Activated CD8-positive, alpha-beta T cell treated with anti-CD3 and anti-CD28 coated beads, Interleukin-2, amount 10 ng/mL, durations not matched to agents 7 days and 5 days (primary cell): ENCODE data around the gene REPS1. TPM values are rescaled to one million over a fixed set of nuclear protein-coding genes. Genes with fewer than 3 reads are reported as not detected.

Experiments
- ATAC-seq: fragments of 150-1000 bp; cut with Tn5 transposase; one replicate; pipeline ENCODE4 v1.10.0; 2021; ENCODE audit warnings: moderate library complexity
- CTCF ChIA-PET: fragments of 350-600 bp; sonication (Branson Sonifier 250); formaldehyde crosslinking; loops from one replicate; lab custom pipeline; 2021; ENCODE audit warnings: antibody characterized with exemption; lab: Charles Lee
- POLR2A ChIA-PET: fragments of 350-600 bp; sonication (Branson Sonifier 250); formaldehyde crosslinking; loops from one replicate; lab custom pipeline; 2021; ENCODE audit warnings: antibody characterized with exemption; lab: Charles Lee
- DNase-seq: peaks from one replicate; pipeline ENCODE4 v3.0.0-alpha.2; 2020
- H3K27ac Mint-ChIP-seq: one replicate; pipeline ENCODE4 v1.8.0; 2021; ENCODE audit warnings: mild to moderate bottlenecking, mixed read lengths
- H3K27me3 Mint-ChIP-seq: one replicate; pipeline ENCODE4 v1.8.0; 2021; ENCODE audit warnings: low read depth, mixed read lengths
- H3K36me3 Mint-ChIP-seq: one replicate; pipeline ENCODE4 v1.8.0; 2021; ENCODE audit warnings: low read depth, mixed read lengths
- H3K4me1 Mint-ChIP-seq: one replicate; pipeline ENCODE4 v1.8.0; 2021; ENCODE audit warnings: low read depth, mixed read lengths
- H3K4me3 Mint-ChIP-seq: one replicate; pipeline ENCODE4 v1.8.0; 2021; ENCODE audit warnings: mild to moderate bottlenecking, mixed read lengths
- H3K9me3 Mint-ChIP-seq: one replicate; pipeline ENCODE4 v1.8.0; 2022; ENCODE audit warnings: mixed read lengths; ENCODE audit not compliant: insufficient read depth
- total RNA-seq, 2 experiments: library from RNA; stranded (reverse); gene quantifications; one replicate each; pipeline ENCODE4 v1.2.3, GENCODE V29; 2021

REPS1 gene
- total RNA-seq, 2 experiments from 2014 or later, result 39.2 to 45.2 TPM

DNA sequence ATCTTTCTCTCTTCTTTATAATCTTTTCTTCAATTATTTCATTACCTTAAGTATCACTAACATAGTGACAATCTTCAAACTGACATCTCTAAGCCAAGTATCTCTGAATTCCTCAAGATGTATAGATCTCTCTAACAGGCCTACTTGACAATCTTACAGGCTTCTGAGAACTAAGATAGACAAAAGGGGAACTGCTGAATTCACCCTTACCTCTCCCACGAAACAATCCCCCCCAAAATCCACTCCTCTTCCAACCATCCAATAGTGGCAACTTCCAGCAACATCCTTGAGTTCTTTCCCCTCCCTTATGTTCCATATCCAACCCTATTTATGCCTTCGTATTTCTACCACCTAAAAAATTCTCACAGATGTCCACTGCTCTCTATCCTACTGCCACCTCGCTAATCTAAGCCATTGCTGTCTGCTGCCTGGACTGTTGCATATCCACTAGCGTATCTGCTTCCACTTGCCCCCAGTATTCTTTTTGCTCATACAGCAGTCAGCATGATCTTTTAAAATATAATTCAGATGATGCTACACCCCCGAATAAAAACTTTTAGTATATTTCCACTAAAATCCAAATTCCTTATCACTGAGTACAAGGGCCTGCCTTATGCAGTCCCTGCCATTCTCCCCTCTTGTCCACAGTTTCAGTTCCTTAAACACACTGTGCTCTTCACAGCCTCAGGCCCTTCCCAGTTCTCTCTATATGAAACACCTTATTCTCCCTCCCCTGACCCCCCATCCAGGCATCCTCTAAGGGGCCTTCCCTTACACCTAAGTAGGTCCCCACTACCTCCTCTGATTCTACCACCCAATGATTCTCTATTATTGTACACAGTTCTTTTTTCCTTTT, 8.0 kb downstream of the REPS1 start:
- no peak for DNase-seq
- Mint-ChIP-seq H3K9me3 (no peaks in the 10 kb centered on the region), H3K36me3 (no peaks in the 10 kb centered on the region), H3K27me3 (no peaks in the 10 kb centered on the region), H3K4me3 (no peak overlapping the region), H3K27ac (no peak overlapping the region), H3K4me1 (peaks cover 6% of the 10 kb centered on the region)
- no peak for ATAC-seq
- ChIA-PET CTCF (no interaction called here), POLR2A (no interaction called here)

DNA sequence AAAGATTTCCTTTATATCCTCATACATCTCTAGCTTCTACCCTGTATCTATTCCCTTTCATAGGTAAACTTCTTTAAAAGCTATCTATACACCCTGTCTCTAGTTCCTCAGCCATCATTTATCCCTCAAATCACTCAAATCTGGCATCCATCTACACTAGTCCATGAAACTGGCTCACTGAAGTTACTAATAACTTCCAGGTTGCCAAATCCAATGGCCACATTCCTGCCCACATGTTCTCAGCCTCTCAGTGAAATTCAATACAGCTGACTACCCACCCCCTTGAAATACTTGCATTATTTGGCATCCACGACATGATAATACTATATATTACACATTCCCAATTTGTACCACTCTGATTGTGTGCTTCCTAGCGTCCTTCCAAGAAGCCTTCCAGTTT, 8.7 kb downstream of the REPS1 start:
- Mint-ChIP-seq H3K9me3 (no peaks in the 10 kb centered on the region), H3K27ac (no peak overlapping the region), H3K4me1 (peaks cover 8% of the 10 kb centered on the region), H3K36me3 (no peaks in the 10 kb centered on the region), H3K27me3 (no peaks in the 10 kb centered on the region), H3K4me3 (no peak overlapping the region)
- ATAC-seq (no peak), DNase-seq (no peak)
- ChIA-PET POLR2A (no interaction called here), CTCF (no interaction called here)

GRCh38 chr6:138978229-138978628, 9.8 kb downstream of the REPS1 start:
- ChIA-PET CTCF (no interaction called here), POLR2A (no interaction called here)
- H3K4me1 Mint-ChIP-seq, result peaks cover 11% of the 10 kb centered on the region
- no peak overlapping the region for H3K4me3 Mint-ChIP-seq
- ATAC-seq (no peak), DNase-seq (no peak)
- H3K27me3 Mint-ChIP-seq, result no peaks in the 10 kb centered on the region
- H3K27ac Mint-ChIP-seq, result no peak overlapping the region
- no peaks in the 10 kb centered on the region for H3K36me3 Mint-ChIP-seq
- H3K9me3 Mint-ChIP-seq, result no peaks in the 10 kb centered on the region

DNA sequence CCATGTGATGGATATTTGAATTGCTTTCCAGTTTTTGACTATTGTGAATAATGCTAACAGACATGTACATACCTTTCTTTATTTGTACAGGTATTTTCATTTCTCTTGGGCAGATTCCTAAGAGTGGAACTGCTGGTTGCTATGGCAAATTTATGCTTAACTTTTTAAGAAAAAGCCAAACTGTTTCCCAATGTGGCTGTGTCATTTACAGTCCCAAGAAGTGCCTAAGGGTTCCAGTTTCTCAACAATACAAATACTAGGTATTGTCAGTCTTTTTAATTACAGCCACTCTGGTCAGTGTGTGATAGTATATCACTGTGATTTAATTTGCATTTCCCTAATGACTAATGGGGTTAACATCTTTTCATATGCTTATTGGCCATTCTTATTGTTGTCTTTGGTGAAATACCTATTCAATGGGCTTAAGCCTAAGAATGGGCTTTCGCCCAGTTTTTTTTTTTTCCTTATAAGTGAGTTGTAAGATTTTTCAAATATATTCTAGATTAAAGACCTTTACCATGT, 10.3 kb downstream of the REPS1 start:
- DNase-seq, result no peak
- Mint-ChIP-seq H3K27me3 (no peaks in the 10 kb centered on the region), H3K27ac (no peak overlapping the region), H3K4me3 (no peak overlapping the region), H3K36me3 (peaks cover 3% of the 10 kb centered on the region), H3K9me3 (no peaks in the 10 kb centered on the region), H3K4me1 (peaks cover 15% of the 10 kb centered on the region)
- CTCF ChIA-PET, result no interaction called here
- no peak for ATAC-seq
- POLR2A ChIA-PET, result no interaction called here

GRCh38 chr6:138977242-138977641, 10.8 kb downstream of the REPS1 start:
- DNase-seq, result no peak
- H3K9me3 Mint-ChIP-seq, result no peaks in the 10 kb centered on the region
- peaks cover 3% of the 10 kb centered on the region for H3K36me3 Mint-ChIP-seq
- no peak overlapping the region for H3K4me3 Mint-ChIP-seq
- POLR2A ChIA-PET, result no interaction called here
- peaks cover 15% of the 10 kb centered on the region for H3K4me1 Mint-ChIP-seq
- no peak for ATAC-seq
- CTCF ChIA-PET, result interaction anchor here (1.2 to 1.3 kb wide), 2 partner anchors 10 to 11 kb away, joined by 3 to 4 read pairs; partner anchors contain the start of gene REPS1
- no peaks in the 10 kb centered on the region for H3K27me3 Mint-ChIP-seq
- no peak overlapping the region for H3K27ac Mint-ChIP-seq

- DNase-seq (no peak), ATAC-seq (no peak)
- H3K27ac Mint-ChIP-seq, result no peak overlapping the region
- ChIA-PET CTCF (interaction anchor here (1.5 to 2.3 kb wide), 2 partner anchors 10 to 14 kb away, joined by 3 to 7 read pairs; no protein-coding TSS in a partner anchor), POLR2A (interaction anchor here (1.4 kb wide), 1 partner anchor 11 kb away, joined by 5 read pairs; no protein-coding TSS in a partner anchor)
- H3K4me1 Mint-ChIP-seq, result peaks cover 24% of the 10 kb centered on the region
- no peaks in the 10 kb centered on the region for H3K27me3 Mint-ChIP-seq
- H3K9me3 Mint-ChIP-seq, result no peaks in the 10 kb centered on the region
- H3K4me3 Mint-ChIP-seq, result no peak overlapping the region
- H3K36me3 Mint-ChIP-seq, result peaks cover 3% of the 10 kb centered on the region
Observed at GRCh38 chr6:138975815-138976214, 12.2 kb downstream of the REPS1 start.

DNA sequence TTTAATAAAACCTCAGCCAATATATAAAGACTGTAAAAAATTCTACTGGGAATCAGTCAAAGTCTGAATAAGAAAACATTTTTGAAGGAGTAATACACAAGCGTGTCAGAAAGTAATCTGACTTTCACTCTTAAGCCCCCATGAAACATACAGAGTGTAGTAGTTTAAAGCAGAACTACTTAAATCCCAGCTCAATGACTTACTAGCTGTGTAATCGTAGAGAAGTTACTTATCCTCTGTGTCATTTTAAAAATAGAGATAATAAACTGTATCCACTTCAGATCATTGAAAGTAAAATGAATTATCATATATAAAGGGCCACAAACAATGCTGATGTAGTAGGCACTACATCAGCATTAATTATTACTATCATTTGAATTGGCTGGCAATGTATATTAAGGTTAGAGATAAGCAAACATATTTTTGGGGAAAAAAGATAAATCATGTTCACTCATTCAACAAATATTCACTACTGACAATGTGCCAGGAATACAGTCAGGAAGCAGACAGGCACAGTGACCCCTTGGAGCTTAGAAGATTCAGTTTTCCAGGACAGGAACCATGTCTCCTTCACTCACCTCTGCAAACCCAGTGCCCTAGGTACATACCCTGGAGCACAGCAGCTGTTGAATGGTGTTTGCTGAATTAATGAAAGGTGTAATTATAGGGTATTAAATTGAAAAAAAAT, 14.4 kb downstream of the REPS1 start:
- Mint-ChIP-seq H3K4me1 (peaks cover 24% of the 10 kb centered on the region), H3K36me3 (peaks cover 5% of the 10 kb centered on the region), H3K27me3 (no peaks in the 10 kb centered on the region), H3K4me3 (no peak overlapping the region), H3K9me3 (no peaks in the 10 kb centered on the region), H3K27ac (no peak overlapping the region)
- POLR2A ChIA-PET, result no interaction called here
- no peak for ATAC-seq
- CTCF ChIA-PET, result interaction anchor here (1.4 to 2.3 kb wide), 2 partner anchors 8 to 12 kb away, joined by 4 to 7 read pairs; no protein-coding TSS in a partner anchor
- no peak for DNase-seq

GRCh38 chr6:138972226-138972665, 15.8 kb downstream of the REPS1 start:
- peaks cover 24% of the 10 kb centered on the region for H3K4me1 Mint-ChIP-seq
- ChIA-PET POLR2A (no interaction called here), CTCF (interaction anchor here (0.8 kb wide), 1 partner anchor 13 kb away, joined by 3 read pairs; no protein-coding TSS in a partner anchor)
- no peak for DNase-seq
- no peaks in the 10 kb centered on the region for H3K9me3 Mint-ChIP-seq
- H3K36me3 Mint-ChIP-seq, result peaks cover 5% of the 10 kb centered on the region
- no peak overlapping the region for H3K4me3 Mint-ChIP-seq
- H3K27me3 Mint-ChIP-seq, result no peaks in the 10 kb centered on the region
- ATAC-seq, result no peak
- no peak overlapping the region for H3K27ac Mint-ChIP-seq

- Mint-ChIP-seq H3K36me3 (peaks cover 5% of the 10 kb centered on the region), H3K9me3 (no peaks in the 10 kb centered on the region), H3K4me1 (peaks cover 24% of the 10 kb centered on the region), H3K27me3 (no peaks in the 10 kb centered on the region), H3K27ac (no peak overlapping the region), H3K4me3 (no peak overlapping the region)
- DNase-seq (no peak), ATAC-seq (no peak)
- CTCF ChIA-PET, result interaction anchor here (0.8 to 1.4 kb wide), 4 partner anchors 11 to 18 kb away, joined by 3 read pairs; no protein-coding TSS in a partner anchor
- POLR2A ChIA-PET, result no interaction called here
Observed at GRCh38 chr6:138971601-138972000, 16.5 kb downstream of the REPS1 start.

GRCh38 chr6:138970856-138971425, 17.1 kb downstream of the REPS1 start:
- POLR2A ChIA-PET, result no interaction called here

DNA sequence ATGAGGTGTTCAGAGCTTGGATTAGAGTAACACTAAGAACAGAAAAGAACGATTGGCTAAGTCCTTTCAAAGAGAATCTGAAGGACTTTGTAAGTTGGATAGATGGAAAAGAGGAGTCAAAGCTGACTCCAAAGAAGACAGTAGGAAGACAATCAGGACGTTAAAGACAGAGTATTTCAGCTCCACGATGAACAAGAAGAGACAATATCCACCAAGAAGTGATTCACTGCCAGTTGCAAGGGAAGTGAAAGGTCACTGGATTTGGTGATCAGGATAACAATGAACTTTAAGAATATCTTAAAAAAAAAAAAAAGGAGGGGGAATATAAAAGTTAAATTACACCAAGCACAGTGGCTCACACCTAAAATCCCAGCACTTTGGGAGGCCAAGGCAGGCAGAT, 17.9 kb downstream of the REPS1 start:
- ChIA-PET POLR2A (interaction anchor here (0.6 kb wide), 1 partner anchor 322 kb away, joined by 3 read pairs; no protein-coding TSS in a partner anchor), CTCF (interaction anchor here (0.7 kb wide), 1 partner anchor 18 kb away, joined by 3 read pairs; the partner anchor contains the start of gene REPS1)
- no peak for ATAC-seq
- Mint-ChIP-seq H3K9me3 (no peaks in the 10 kb centered on the region), H3K27ac (no peak overlapping the region), H3K27me3 (no peaks in the 10 kb centered on the region), H3K4me3 (no peak overlapping the region), H3K36me3 (peaks cover 5% of the 10 kb centered on the region), H3K4me1 (peaks cover 24% of the 10 kb centered on the region)
- no peak for DNase-seq

More at GRCh38 chr6:138970856-138971425, 17.1 kb downstream of the REPS1 start:
- no peak for ATAC-seq
- H3K27ac Mint-ChIP-seq, result no peak overlapping the region
- no peak for DNase-seq
- no peaks in the 10 kb centered on the region for H3K27me3 Mint-ChIP-seq
- H3K9me3 Mint-ChIP-seq, result no peaks in the 10 kb centered on the region
- CTCF ChIA-PET, result interaction anchor here (0.7 to 1.4 kb wide), 4 partner anchors 10 to 18 kb away, joined by 3 read pairs; no protein-coding TSS in a partner anchor
- H3K4me3 Mint-ChIP-seq, result no peak overlapping the region
- H3K36me3 Mint-ChIP-seq, result peaks cover 5% of the 10 kb centered on the region
- peaks cover 24% of the 10 kb centered on the region for H3K4me1 Mint-ChIP-seq
